Calu3 (cell line): ENCODE data around the gene SHANK1. TPM values are rescaled to one million over a fixed set of nuclear protein-coding genes. Genes with fewer than 3 reads are reported as not detected.
"Not testable (repeated sequence)": the region's sequence is repeated elsewhere in the genome, so short reads cannot be mapped to it uniquely, and the experiment has no call there.

Experiments used
- Bru-seq: library from RNA; stranded (reverse); fragments of 400-500 nt; gene quantifications from one replicate; lab custom pipeline; 2021; lab: Mats Ljungman, UMichigan
- BruChase-seq, 2 experiments: library from RNA; stranded (reverse); fragments of 400-500 nt; gene quantifications; one replicate each; lab custom pipeline; 2021; lab: Mats Ljungman, UMichigan
- BruUV-seq: library from RNA; stranded (reverse); fragments of 400-500 nt; replicated peaks from 2 replicates; lab custom pipeline; 2021; lab: Mats Ljungman, UMichigan
- CTCF ChIA-PET: fragments of 300-600 bp; sonication (Branson Sonifier 250); formaldehyde crosslinking; loops from one replicate; lab custom pipeline; 2022; ENCODE audit warnings: antibody characterized with exemption; lab: Charles Lee
- DNase-seq: peaks from one replicate; pipeline ENCODE4 v3.0.0; 2022
- H3K27ac Mint-ChIP-seq: one replicate; pipeline ENCODE4 v1.8.0; 2022; ENCODE audit warnings: mixed read lengths; ENCODE audit not compliant: unreplicated experiment
- H3K27me3 Mint-ChIP-seq: one replicate; pipeline ENCODE4 v1.8.0; 2022; ENCODE audit warnings: mixed read lengths; ENCODE audit not compliant: unreplicated experiment
- H3K36me3 Mint-ChIP-seq: one replicate; pipeline ENCODE4 v1.8.0; 2022; ENCODE audit warnings: mild to moderate bottlenecking, moderate library complexity, mixed read lengths; ENCODE audit not compliant: insufficient read depth, unreplicated experiment
- H3K4me1 Mint-ChIP-seq: one replicate; pipeline ENCODE4 v1.8.0; 2022; ENCODE audit warnings: mild to moderate bottlenecking, low read depth, mixed read lengths; ENCODE audit not compliant: unreplicated experiment
- H3K4me3 Mint-ChIP-seq: one replicate; pipeline ENCODE4 v1.8.0; 2022; ENCODE audit warnings: mild to moderate bottlenecking, low read depth, moderate library complexity, mixed read lengths; ENCODE audit not compliant: unreplicated experiment
- H3K9me3 Mint-ChIP-seq: one replicate; pipeline ENCODE4 v1.8.0; 2022; ENCODE audit warnings: low read depth, mixed read lengths; ENCODE audit not compliant: unreplicated experiment
- intact Hi-C: fragments of 100-400 bp; cut with micrococcal nuclease; formaldehyde crosslinking; loops from one replicate; pipeline ENCODE4 v1.10.0; 2022; ENCODE audit not compliant: unreplicated experiment
- long read RNA-seq: library from polyadenylated mRNA; stranded (forward); transcript quantifications from one replicate; pipeline ENCODE4 v2.0.0, GENCODE V29; 2022
- total RNA-seq: library from RNA; stranded (reverse); gene quantifications from 2 replicates; pipeline ENCODE4 v1.2.3, GENCODE V29; 2022
- TF ChIP-seq, protein P1 (sequence below): fragments of 200-600 bp; IDR thresholded peaks from one replicate; pipeline ENCODE4 v1.8.0; 2022; ENCODE audit warnings: antibody characterized with exemption; ENCODE audit not compliant: unreplicated experiment

SHANK1 gene
- total RNA-seq = not detected in 2 replicates
- not detected for Bru-seq, nascent RNA
- not detected for BruChase-seq, experiment 1, labeled RNA remaining after a 6-hour chase
- not detected for BruChase-seq, experiment 2, labeled RNA remaining after a 2-hour chase
- long read RNA-seq = 0 reads

DNA sequence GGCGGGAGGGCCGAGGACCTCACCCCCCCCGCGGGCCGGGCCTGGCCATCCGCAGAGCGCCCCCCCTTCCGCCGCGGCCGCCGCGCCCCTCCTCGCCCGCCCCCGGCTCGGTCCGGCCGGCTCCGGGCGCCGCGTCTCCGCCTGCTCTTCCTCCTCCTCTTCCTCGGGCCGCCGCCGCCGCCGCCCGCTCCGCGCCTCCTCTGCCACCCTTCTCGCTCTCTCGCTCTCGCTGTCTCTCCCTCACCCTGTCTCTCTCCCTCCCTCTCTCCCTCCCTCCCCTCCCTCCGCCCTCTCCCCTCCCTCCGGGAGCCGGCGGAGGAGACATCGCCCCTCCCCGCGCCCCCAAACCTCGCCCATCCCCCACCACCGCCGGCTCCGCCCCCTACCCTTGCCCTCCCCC is at the start of gene SHANK1:
SHANK1 (minus strand) TSS at position 237 of the 400 bp plus-strand sequence. CDS start 2,883 bp downstream, outside the sequence.
- Mint-ChIP-seq H3K36me3 (peaks cover 22% of the 10 kb centered on the region), H3K9me3 (no peaks in the 10 kb centered on the region), H3K4me1 (no peaks in the 10 kb centered on the region), H3K4me3 (no peak within 1 kb of the TSS), H3K27ac (no peak within 1 kb of the TSS), H3K27me3 (peaks cover 100% of the 10 kb centered on the region)
- no TSS peak for BruUV-seq
- TF ChIP-seq, protein P1, sequence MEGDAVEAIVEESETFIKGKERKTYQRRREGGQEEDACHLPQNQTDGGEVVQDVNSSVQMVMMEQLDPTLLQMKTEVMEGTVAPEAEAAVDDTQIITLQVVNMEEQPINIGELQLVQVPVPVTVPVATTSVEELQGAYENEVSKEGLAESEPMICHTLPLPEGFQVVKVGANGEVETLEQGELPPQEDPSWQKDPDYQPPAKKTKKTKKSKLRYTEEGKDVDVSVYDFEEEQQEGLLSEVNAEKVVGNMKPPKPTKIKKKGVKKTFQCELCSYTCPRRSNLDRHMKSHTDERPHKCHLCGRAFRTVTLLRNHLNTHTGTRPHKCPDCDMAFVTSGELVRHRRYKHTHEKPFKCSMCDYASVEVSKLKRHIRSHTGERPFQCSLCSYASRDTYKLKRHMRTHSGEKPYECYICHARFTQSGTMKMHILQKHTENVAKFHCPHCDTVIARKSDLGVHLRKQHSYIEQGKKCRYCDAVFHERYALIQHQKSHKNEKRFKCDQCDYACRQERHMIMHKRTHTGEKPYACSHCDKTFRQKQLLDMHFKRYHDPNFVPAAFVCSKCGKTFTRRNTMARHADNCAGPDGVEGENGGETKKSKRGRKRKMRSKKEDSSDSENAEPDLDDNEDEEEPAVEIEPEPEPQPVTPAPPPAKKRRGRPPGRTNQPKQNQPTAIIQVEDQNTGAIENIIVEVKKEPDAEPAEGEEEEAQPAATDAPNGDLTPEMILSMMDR = no peak
- DNase-seq = no peak
- intact Hi-C loops = no loop called here
- CTCF ChIA-PET = no interaction called here

DNA sequence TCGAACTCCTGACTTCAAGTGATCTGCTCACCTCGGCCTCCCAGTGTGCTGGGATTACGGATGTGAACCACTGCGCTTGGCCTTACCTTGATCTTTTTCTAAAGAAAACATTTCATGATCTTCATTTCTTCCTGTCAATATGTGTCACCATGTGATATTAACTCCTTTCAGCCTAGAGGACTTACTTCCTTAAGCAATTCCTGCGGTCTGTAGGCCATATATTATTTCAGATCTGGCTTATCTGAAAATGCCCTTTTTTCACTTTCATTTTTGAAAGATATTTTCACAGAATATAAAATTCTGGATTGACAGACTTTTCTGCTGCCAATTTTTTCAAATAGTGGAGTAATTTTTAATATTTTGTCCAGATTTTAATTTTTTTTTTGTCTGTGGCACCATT is 48.7 kb upstream of the SHANK1 start:
- H3K4me1 Mint-ChIP-seq = peaks cover 9% of the 10 kb centered on the region
- no TSS peak for BruUV-seq

DNA sequence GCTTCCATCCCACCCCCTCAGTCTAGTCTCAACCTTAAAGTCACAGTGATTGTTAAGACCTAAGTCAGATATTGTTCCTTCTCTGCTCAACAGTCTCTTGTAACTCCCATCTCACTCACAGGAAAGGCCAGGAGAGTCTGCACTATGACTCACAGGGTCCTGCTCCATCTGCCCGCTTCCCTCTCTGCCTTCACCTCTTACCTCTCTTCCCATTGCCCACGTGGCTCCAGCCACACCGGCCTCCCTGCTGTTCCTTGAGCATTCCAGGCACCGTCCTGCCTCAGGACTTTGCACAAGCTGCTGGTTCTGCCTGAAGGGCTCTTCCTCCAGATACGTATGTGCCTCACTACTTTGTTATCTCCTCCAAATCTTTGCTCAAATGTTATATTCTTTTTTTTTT is 47.7 kb upstream of the SHANK1 start:
- H3K27me3 Mint-ChIP-seq = peaks cover 55% of the 10 kb centered on the region
- CTCF ChIA-PET = interaction anchor here (0.7 kb wide), 1 partner anchor 88 kb away, joined by 4 read pairs; no protein-coding TSS in a partner anchor
- H3K9me3 Mint-ChIP-seq, H3K27ac Mint-ChIP-seq, H3K4me1 Mint-ChIP-seq, H3K36me3 Mint-ChIP-seq, H3K4me3 Mint-ChIP-seq, intact Hi-C loops, BruUV-seq, DNase-seq: not testable (repeated sequence)

More for the DNA sequence above, 48.7 kb upstream of the SHANK1 start:
- intact Hi-C loops = no loop called here
- Mint-ChIP-seq H3K27me3 (peaks cover 59% of the 10 kb centered on the region), H3K4me3 (no peak overlapping the region), H3K36me3 (peaks cover under 1% of the 10 kb centered on the region), H3K9me3 (no peaks in the 10 kb centered on the region), H3K27ac (no peak overlapping the region)
- TF ChIP-seq, protein P1 = no peak
- DNase-seq = no peak
- CTCF ChIA-PET = no interaction called here

DNA sequence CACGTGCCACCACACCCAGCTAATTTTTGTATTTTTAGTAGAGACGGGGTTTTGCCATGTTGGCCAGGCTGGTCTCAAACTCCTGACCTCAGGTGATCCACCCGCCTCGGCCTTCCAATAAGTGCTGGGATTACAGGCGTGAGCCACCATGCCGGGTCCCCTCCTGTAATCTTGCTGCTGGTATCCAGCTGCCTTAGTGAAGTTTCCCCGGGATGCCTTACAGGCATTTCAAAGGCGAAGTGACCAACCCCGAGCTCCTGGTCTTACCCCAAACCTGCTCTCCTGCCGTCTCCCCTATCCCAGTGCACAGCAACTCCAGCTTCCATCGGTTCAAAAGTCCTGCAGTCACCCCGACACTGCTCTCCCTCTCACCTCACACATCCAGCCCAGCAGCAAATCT is 47.1 kb upstream of the SHANK1 start:
- H3K36me3 Mint-ChIP-seq, intact Hi-C loops, H3K4me3 Mint-ChIP-seq, H3K9me3 Mint-ChIP-seq, BruUV-seq, DNase-seq, H3K4me1 Mint-ChIP-seq, H3K27ac Mint-ChIP-seq: not testable (repeated sequence)
- H3K27me3 Mint-ChIP-seq = peaks cover 55% of the 10 kb centered on the region
- CTCF ChIA-PET = interaction anchor here (0.7 to 1.1 kb wide), 2 partner anchors 11 to 87 kb away, joined by 3 to 4 read pairs; no protein-coding TSS in a partner anchor

DNA sequence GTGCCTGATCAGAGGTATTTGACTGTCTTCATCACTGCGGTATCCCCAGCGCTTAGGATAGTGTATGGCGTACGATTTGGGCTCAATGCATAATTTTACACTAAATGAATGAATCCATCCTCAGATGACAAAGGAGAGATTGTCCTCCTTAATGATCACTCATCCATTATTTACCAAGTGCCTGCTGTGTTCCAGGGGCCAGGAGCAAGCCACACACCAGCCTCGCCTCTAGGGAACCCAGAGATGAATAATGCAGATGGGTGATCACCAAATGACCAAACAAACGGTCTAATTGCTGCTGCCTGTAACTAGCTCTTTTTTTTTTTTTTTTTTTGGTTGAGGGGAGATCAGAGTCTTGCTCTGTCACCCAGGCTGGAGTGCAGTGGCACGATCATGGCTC is 44.8 kb upstream of the SHANK1 start:
- H3K27ac Mint-ChIP-seq = no peak overlapping the region
- H3K9me3 Mint-ChIP-seq = no peaks in the 10 kb centered on the region
- CTCF ChIA-PET = interaction anchor here (1.3 kb wide), 1 partner anchor 22 kb away, joined by 5 read pairs; no protein-coding TSS in a partner anchor
- no peak for DNase-seq
- BruUV-seq = no TSS peak
- intact Hi-C loops = no loop called here
- H3K27me3 Mint-ChIP-seq = peaks cover 47% of the 10 kb centered on the region
- TF ChIP-seq, protein P1 = no peak
- peaks cover 9% of the 10 kb centered on the region for H3K4me1 Mint-ChIP-seq
- H3K36me3 Mint-ChIP-seq = no peaks in the 10 kb centered on the region
- H3K4me3 Mint-ChIP-seq = no peak overlapping the region

DNA sequence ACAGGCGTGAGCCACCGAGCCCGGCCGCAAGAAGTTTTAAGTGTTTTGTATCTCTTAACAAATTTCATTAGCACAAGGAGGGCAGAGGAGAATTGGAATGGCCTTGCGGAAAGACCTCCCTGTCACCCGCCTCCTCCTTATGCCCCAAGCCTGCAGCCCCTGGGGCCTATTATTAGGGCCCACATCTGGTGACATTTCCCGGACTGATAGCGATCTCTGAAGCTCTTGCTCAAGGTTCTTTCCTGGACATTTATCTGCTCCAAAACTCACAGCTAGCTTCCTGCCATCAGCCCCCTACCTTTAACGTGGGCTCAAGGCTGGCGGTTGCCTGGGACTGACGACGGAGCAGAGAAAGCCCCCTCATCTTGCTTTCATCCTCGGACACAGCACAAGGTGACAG is 43.9 kb upstream of the SHANK1 start:
- H3K27ac Mint-ChIP-seq, H3K4me3 Mint-ChIP-seq, H3K36me3 Mint-ChIP-seq, CTCF ChIA-PET, DNase-seq, intact Hi-C loops, H3K4me1 Mint-ChIP-seq, H3K9me3 Mint-ChIP-seq, BruUV-seq: not testable (repeated sequence)
- peaks cover 53% of the 10 kb centered on the region for H3K27me3 Mint-ChIP-seq

DNA sequence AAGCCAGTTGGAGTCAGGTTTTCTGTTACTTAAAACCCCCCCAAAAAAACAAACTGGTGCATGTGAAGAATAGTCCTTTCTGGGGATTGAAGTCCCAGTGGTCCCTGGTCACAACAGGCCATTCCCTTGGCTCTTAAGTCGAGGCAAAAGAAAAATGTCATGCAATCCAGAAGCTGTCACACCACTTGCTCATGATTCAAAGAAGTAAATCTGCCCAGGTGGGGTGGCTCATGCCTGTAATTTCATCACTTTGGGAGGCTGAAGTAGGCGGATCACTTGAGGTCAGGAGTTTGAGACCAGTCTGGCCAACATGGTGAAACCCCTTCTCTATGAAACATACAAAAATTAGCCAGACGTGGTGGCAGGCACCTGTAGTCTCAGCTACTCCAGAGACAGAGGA is 41.9 kb upstream of the SHANK1 start:
- CTCF ChIA-PET = interaction anchor here (1.0 kb wide), 1 partner anchor 404 kb away, joined by 3 read pairs; no protein-coding TSS in a partner anchor
- H3K27ac Mint-ChIP-seq, H3K9me3 Mint-ChIP-seq, H3K4me1 Mint-ChIP-seq, BruUV-seq, intact Hi-C loops, H3K4me3 Mint-ChIP-seq, DNase-seq, H3K36me3 Mint-ChIP-seq: not testable (repeated sequence)
- H3K27me3 Mint-ChIP-seq = peaks cover 53% of the 10 kb centered on the region
